ENCODE results near the gene RAMP2. TPM values are rescaled to one million over a fixed set of nuclear protein-coding genes. Genes with fewer than 3 reads are reported as not detected.
"Not testable (repeated sequence)": the region's sequence is repeated elsewhere in the genome, so short reads cannot be mapped to it uniquely, and the experiment has no call there.

RAMP2 gene
- total RNA-seq, 3 donors from 2014 or later (not counting 1 experiment from before 2014, with no cell fraction given), result not detected

- H3K36me3 Mint-ChIP-seq, result no peaks in the 10 kb centered on the region
Measured at GRCh38 chr17:42725143-42725542, 35.9 kb upstream of the RAMP2 start.

GRCh38 chr17:42740699-42741098 lies 20.3 kb upstream of the RAMP2 start:
- Histone ChIP-seq H3K4me1 (ENCODE audit: control insufficient read depth, insufficient read depth, low read length) (peaks cover 25% of the 10 kb centered on the region), H3K27me3 (ENCODE audit: control insufficient read depth, insufficient read depth, low read length) (no peaks in the 10 kb centered on the region), H3K27ac (ENCODE audit: low read length) (no peak overlapping the region), H3K9me3 (ENCODE audit: control insufficient read depth, insufficient read depth, low read length) (no peaks in the 10 kb centered on the region), H3K4me3 (ENCODE audit: low read length) (no peak overlapping the region), H3K36me3 (ENCODE audit: control insufficient read depth, insufficient read depth, low read length) (no peaks in the 10 kb centered on the region)
- Mint-ChIP-seq H3K4me3 (no peak overlapping the region), H3K9me3 (no peaks in the 10 kb centered on the region), H3K36me3 (no peaks in the 10 kb centered on the region), H3K4me1 (peaks cover 14 to 16% of the 10 kb centered on the region in 2 donors), H3K27me3 (ENCODE audit: low read depth in 2 of 2) (no peaks in the 10 kb centered on the region), H3K27ac (no peak overlapping the region)
- intact Hi-C loops (cut with micrococcal nuclease), result no loop called here
- DNase-seq (no peak), ATAC-seq (no peak)
- WGBS (ENCODE audit: insufficient coverage), result no CpG with 5 or more reads among the region's 1 CpG
- TF ChIP-seq, protein P1, sequence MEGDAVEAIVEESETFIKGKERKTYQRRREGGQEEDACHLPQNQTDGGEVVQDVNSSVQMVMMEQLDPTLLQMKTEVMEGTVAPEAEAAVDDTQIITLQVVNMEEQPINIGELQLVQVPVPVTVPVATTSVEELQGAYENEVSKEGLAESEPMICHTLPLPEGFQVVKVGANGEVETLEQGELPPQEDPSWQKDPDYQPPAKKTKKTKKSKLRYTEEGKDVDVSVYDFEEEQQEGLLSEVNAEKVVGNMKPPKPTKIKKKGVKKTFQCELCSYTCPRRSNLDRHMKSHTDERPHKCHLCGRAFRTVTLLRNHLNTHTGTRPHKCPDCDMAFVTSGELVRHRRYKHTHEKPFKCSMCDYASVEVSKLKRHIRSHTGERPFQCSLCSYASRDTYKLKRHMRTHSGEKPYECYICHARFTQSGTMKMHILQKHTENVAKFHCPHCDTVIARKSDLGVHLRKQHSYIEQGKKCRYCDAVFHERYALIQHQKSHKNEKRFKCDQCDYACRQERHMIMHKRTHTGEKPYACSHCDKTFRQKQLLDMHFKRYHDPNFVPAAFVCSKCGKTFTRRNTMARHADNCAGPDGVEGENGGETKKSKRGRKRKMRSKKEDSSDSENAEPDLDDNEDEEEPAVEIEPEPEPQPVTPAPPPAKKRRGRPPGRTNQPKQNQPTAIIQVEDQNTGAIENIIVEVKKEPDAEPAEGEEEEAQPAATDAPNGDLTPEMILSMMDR (IDR thresholded peaks at IDR 0.05), result no peak

More at GRCh38 chr17:42725143-42725542, 35.9 kb upstream of the RAMP2 start:
- ATAC-seq (no peak), DNase-seq (no peak)
- H3K4me1 Mint-ChIP-seq, result no peaks in the 10 kb centered on the region
- no peaks in the 10 kb centered on the region for H3K9me3 Mint-ChIP-seq
- Histone ChIP-seq H3K27ac (ENCODE audit: low read length) (no peak overlapping the region), H3K4me1 (ENCODE audit: control insufficient read depth, insufficient read depth, low read length) (no peaks in the 10 kb centered on the region), H3K9me3 (ENCODE audit: control insufficient read depth, insufficient read depth, low read length) (no peaks in the 10 kb centered on the region), H3K4me3 (ENCODE audit: low read length) (no peak overlapping the region), H3K27me3 (ENCODE audit: control insufficient read depth, insufficient read depth, low read length) (no peaks in the 10 kb centered on the region), H3K36me3 (ENCODE audit: control insufficient read depth, insufficient read depth, low read length) (peaks cover 67% of the 10 kb centered on the region)
- H3K27me3 Mint-ChIP-seq (ENCODE audit: low read depth in 2 of 2), result no peaks in the 10 kb centered on the region
- H3K27ac Mint-ChIP-seq, result no peak overlapping the region
- no peak overlapping the region for H3K4me3 Mint-ChIP-seq
- TF ChIP-seq, protein P1 (IDR thresholded peaks at IDR 0.05), result no peak
- WGBS (ENCODE audit: insufficient coverage), result 96% methylated on average over 6 of the region's 6 CpGs
- intact Hi-C loops (cut with micrococcal nuclease), result no loop called here

DNA sequence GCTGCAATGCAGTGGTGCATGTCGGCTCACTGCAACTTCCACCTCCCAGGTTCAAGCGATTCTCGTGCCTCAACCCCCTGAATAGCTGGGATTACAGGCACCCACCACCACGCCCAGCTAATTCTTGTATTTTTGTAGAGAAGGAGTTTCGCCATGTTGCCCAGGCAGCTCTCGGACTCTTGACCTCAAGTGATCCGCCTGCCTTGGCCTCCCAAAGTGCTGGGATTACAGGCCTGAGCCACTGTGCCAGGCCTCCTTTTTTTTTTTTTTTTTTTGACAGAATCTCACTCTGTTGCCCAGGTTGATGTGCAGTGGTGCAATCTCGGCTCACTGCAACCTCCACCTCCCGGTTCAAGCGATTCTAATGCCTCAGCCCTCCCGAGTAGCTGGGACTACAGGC lies 18.1 kb upstream of the RAMP2 start:
- H3K9me3 Mint-ChIP-seq; ATAC-seq; H3K27me3 Mint-ChIP-seq (ENCODE audit: low read depth in 2 of 2); H3K27ac Mint-ChIP-seq; DNase-seq; H3K36me3 ChIP-seq (ENCODE audit: control insufficient read depth, insufficient read depth, low read length); H3K27ac ChIP-seq (ENCODE audit: low read length); H3K4me3 ChIP-seq (ENCODE audit: low read length); H3K9me3 ChIP-seq (ENCODE audit: control insufficient read depth, insufficient read depth, low read length); H3K27me3 ChIP-seq (ENCODE audit: control insufficient read depth, insufficient read depth, low read length); H3K36me3 Mint-ChIP-seq; intact Hi-C loops (cut with micrococcal nuclease): not testable (repeated sequence)
- H3K4me1 ChIP-seq (ENCODE audit: control insufficient read depth, insufficient read depth, low read length), result peaks cover 25% of the 10 kb centered on the region
- Mint-ChIP-seq H3K4me3 (peak overlapping the region; percentile 49), H3K4me1 (peaks cover 14 to 16% of the 10 kb centered on the region in 2 donors)
- 92% methylated on average over 11 of the region's 11 CpGs for WGBS (ENCODE audit: insufficient coverage)

GRCh38 chr17:42743595-42744282 lies 17.3 kb upstream of the RAMP2 start:
- H3K27me3 ChIP-seq (ENCODE audit: control insufficient read depth, insufficient read depth, low read length), result peaks cover 3% of the 10 kb centered on the region
- TF ChIP-seq, protein P1 (IDR thresholded peaks at IDR 0.05), result no peak
- Mint-ChIP-seq H3K9me3 (no peaks in the 10 kb centered on the region), H3K27me3 (ENCODE audit: low read depth in 2 of 2) (peaks cover 1 to 3% of the 10 kb centered on the region in 2 donors), H3K4me1 (peaks cover 14 to 16% of the 10 kb centered on the region in 2 donors), H3K27ac (peak overlapping the region; percentile 71 to 87), H3K4me3 (peak overlapping the region; percentile 90), H3K36me3 (no peaks in the 10 kb centered on the region)
- no peak overlapping the region for H3K27ac ChIP-seq (ENCODE audit: low read length)
- no peaks in the 10 kb centered on the region for H3K9me3 ChIP-seq (ENCODE audit: control insufficient read depth, insufficient read depth, low read length)
- peak overlapping the region; percentile 53 for H3K4me3 ChIP-seq (ENCODE audit: low read length)
- no peaks in the 10 kb centered on the region for H3K36me3 ChIP-seq (ENCODE audit: control insufficient read depth, insufficient read depth, low read length)
- peaks cover 25% of the 10 kb centered on the region for H3K4me1 ChIP-seq (ENCODE audit: control insufficient read depth, insufficient read depth, low read length)
- intact Hi-C loops (cut with micrococcal nuclease), result no loop called here
- ATAC-seq, result no peak
- WGBS (ENCODE audit: insufficient coverage), result 68% methylated on average over 9 of the region's 10 CpGs
- DNase-seq, result no peak
